K562 (cell line): ENCODE measurements around the gene SCYL1. TPM values are rescaled to one million over a fixed set of nuclear protein-coding genes. Genes with fewer than 3 reads are reported as not detected.

Experiments
- CHD7 ChIP-seq: fragments of 200-600 bp; sonication (generic); IDR thresholded peaks from one replicate; pipeline ENCODE4 v1.6.1; 2012; ENCODE audit warnings: mild to moderate bottlenecking, low read depth, low read length, inconsistent platforms
- GATAD2B ChIP-seq: fragments of 450-650 bp; IDR thresholded peaks from 2 replicates; pipeline ENCODE4 v1.6.1; 2017; ENCODE audit warnings: mild to moderate bottlenecking, borderline replicate concordance
- MCM2 ChIP-seq: fragments of 450-650 bp; IDR thresholded peaks from 2 replicates; pipeline ENCODE4 v1.6.1; 2017; ENCODE audit warnings: low read depth, mild to moderate bottlenecking
- PATZ1 ChIP-seq: fragments of 250-450 bp; sonication (Bioruptor Pico); IDR thresholded peaks from 2 replicates; pipeline ENCODE4 v1.5.0; 2020; ENCODE audit warnings: mild to moderate bottlenecking, borderline replicate concordance
- SRSF1 ChIP-seq: fragments of 200-400 bp; formaldehyde crosslinking; IDR thresholded peaks from 2 replicates; pipeline ENCODE4 v1.6.1; 2017; ENCODE audit warnings: mild to moderate bottlenecking, low read depth, low read length, moderate library complexity
- TFAM ChIP-seq: fragments of 250-450 bp; sonication (Bioruptor Pico); conservative IDR thresholded peaks from 2 replicates; pipeline ENCODE4 v1.5.0; 2021; ENCODE audit warnings: mild to moderate bottlenecking, moderate library complexity
- WHSC1 ChIP-seq: IDR thresholded peaks from one replicate; pipeline ENCODE4 v1.6.1; 2012; ENCODE audit warnings: low read length, control low read depth, inconsistent platforms
- ZBTB26 ChIP-seq: fragments of 450-650 bp; formaldehyde crosslinking; IDR thresholded peaks from 2 replicates; pipeline ENCODE4 v1.4.0; 2022; ENCODE audit warnings: missing genetic modification characterization
- ZNF449 ChIP-seq: fragments of 250-450 bp; sonication (Bioruptor Pico); IDR thresholded peaks from 2 replicates; pipeline ENCODE4 v1.8.0; 2022; ENCODE audit warnings: moderate library complexity, mild to moderate bottlenecking, inconsistent platforms
- ZNF79 ChIP-seq: fragments of 250-450 bp; sonication (Bioruptor Pico); IDR thresholded peaks from 2 replicates; pipeline ENCODE4 v1.4.0; 2020; ENCODE audit warnings: low read depth, mild to moderate bottlenecking, moderate library complexity
- polyA plus RNA-seq, 8 experiments: library from polyadenylated mRNA; depleted of rRNA in 4 of 8; stranded (reverse) in 5 of 8; unstranded in 3 of 8; fragments of >200 nt; fragmentation: Nextera tagmentation in 2 of 8; fragmentation: Illumina TruSeq in 1 of 8; extraction: Ambion mirVana in 2 of 8; extraction: Trizol in 1 of 8; gene quantifications; 2 replicates each; pipeline versions ENCODE4 v1.2.1 to v1.2.3, GENCODE V29; 2011 to 2014; ENCODE audit warnings: inconsistent platforms in 1 of 8, missing spikeins in 1 of 8
- total RNA-seq, 7 experiments: library from RNA; depleted of rRNA in 6 of 7; stranded (reverse); fragments of >200 nt in 6 of 7; fragmentation: Illumina TruSeq in 2 of 7; extraction: Trizol in 2 of 7; gene quantifications; 2 replicates each; pipeline versions ENCODE4 v1.2.1 to v1.2.3, GENCODE V29; 2011 to 2021; ENCODE audit warnings: low replicate concordance in 1 of 7

SCYL1 gene
- total and polyA plus RNA-seq, 9 of the 15 experiments (the other 6 are each of a cell fraction or from before 2014, with no cell fraction given), result 1.9 to 145 (median 57.6) TPM

- TF ChIP-seq CHD7 (no peak), WHSC1 (no peak), GATAD2B (0 out of 2 replicates have a peak, but pooled peaks have one; percentile 44), PATZ1 (CRISPR knock-in tag) (no peak), SRSF1 (no peak), ZBTB26 (CRISPR knock-in tag) (no peak), MCM2 (no peak), ZNF79 (no peak), TFAM (CRISPR knock-in tag) (no peak), ZNF449 (no peak)
These were observed 46.3 kb upstream of the SCYL1 start (continued) for GRCh38 chr11:65478388-65479183.
